H9 (cell line): ENCODE results near the gene AURKB. TPM values are rescaled to one million over a fixed set of nuclear protein-coding genes. Genes with fewer than 3 reads are reported as not detected.

Experiments used
- DNase-seq: peaks from one replicate; pipeline ENCODE4 v3.0.0-alpha.2; 2017
- H2AFZ ChIP-seq: one replicate; pipeline ENCODE4 v1.6.1; 2013; ENCODE audit warnings: mild to moderate bottlenecking, low read length, control low read depth, moderate library complexity
- H2AK5ac ChIP-seq: 2 replicates; pipeline ENCODE4 v1.6.1; 2013; ENCODE audit warnings: low read length, control low read depth, mixed read lengths; ENCODE audit not compliant: insufficient read length
- H2BK120ac ChIP-seq: one replicate; pipeline ENCODE4 v1.6.1; 2013; ENCODE audit warnings: low read depth, mild to moderate bottlenecking, low read length, control low read depth, inconsistent platforms; ENCODE audit not compliant: poor library complexity, severe bottlenecking
- H2BK12ac ChIP-seq: 2 replicates; pipeline ENCODE4 v1.6.1; 2013; ENCODE audit warnings: low read length, control low read depth, mixed read lengths, low read depth; ENCODE audit not compliant: insufficient read length
- H2BK15ac ChIP-seq: 2 replicates; pipeline ENCODE4 v1.6.1; 2013; ENCODE audit warnings: low read depth, low read length, control low read depth
- H2BK20ac ChIP-seq: one replicate; pipeline ENCODE4 v1.6.1; 2013; ENCODE audit warnings: low read depth, mild to moderate bottlenecking, low read length, control low read depth, inconsistent platforms; ENCODE audit not compliant: poor library complexity, severe bottlenecking
- H2BK5ac ChIP-seq: 2 replicates; pipeline ENCODE4 v1.6.1; 2013; ENCODE audit warnings: low read length, control low read depth, mixed read lengths; ENCODE audit not compliant: insufficient read length
- H3K14ac ChIP-seq: 2 replicates; pipeline ENCODE4 v1.6.1; 2013; ENCODE audit warnings: low read length, control low read depth; ENCODE audit not compliant: insufficient read depth
- H3K18ac ChIP-seq: 2 replicates; pipeline ENCODE4 v1.6.1; 2013; ENCODE audit warnings: low read depth, mild to moderate bottlenecking, mixed read lengths, low read length, control low read depth; ENCODE audit not compliant: insufficient read length
- H3K23ac ChIP-seq: 2 replicates; pipeline ENCODE4 v1.6.1; 2013; ENCODE audit warnings: low read length, control low read depth, mixed read lengths, low read depth; ENCODE audit not compliant: insufficient read length
- H3K23me2 ChIP-seq: 2 replicates; pipeline ENCODE4 v1.6.1; 2013; ENCODE audit warnings: low read depth, mild to moderate bottlenecking, mixed read lengths, low read length, control low read depth; ENCODE audit not compliant: insufficient read length, poor library complexity, severe bottlenecking
- H3K27ac ChIP-seq: 2 replicates; pipeline ENCODE4 v1.5.1; 2013; ENCODE audit warnings: low read length, control low read depth, mixed read lengths, low read depth; ENCODE audit not compliant: insufficient read length
- H3K27me3 ChIP-seq: 2 replicates; pipeline ENCODE4 v1.6.1; 2013; ENCODE audit warnings: low read length, control low read depth, inconsistent platforms; ENCODE audit not compliant: insufficient read depth
- H3K4ac ChIP-seq: 2 replicates; pipeline ENCODE4 v1.6.1; 2013; ENCODE audit warnings: low read depth, mild to moderate bottlenecking, control low read depth, inconsistent platforms, low read length, moderate library complexity
- H3K4me1 ChIP-seq: 2 replicates; pipeline ENCODE4 v1.6.1; 2013; ENCODE audit warnings: low read length, control low read depth, inconsistent platforms; ENCODE audit not compliant: insufficient read depth
- H3K4me2 ChIP-seq: 2 replicates; pipeline ENCODE4 v1.6.1; 2013; ENCODE audit warnings: low read length, control low read depth, mixed read lengths; ENCODE audit not compliant: insufficient read length, insufficient read depth
- H3K56ac ChIP-seq: 2 replicates; pipeline ENCODE4 v1.6.1; 2013; ENCODE audit warnings: low read depth, mild to moderate bottlenecking, mixed read lengths, low read length, control low read depth; ENCODE audit not compliant: insufficient read length
- H3K79me1 ChIP-seq: 2 replicates; pipeline ENCODE4 v1.6.1; 2013; ENCODE audit warnings: low read depth, mild to moderate bottlenecking, moderate library complexity, low read length, control low read depth, inconsistent platforms; ENCODE audit not compliant: insufficient read depth, poor library complexity, severe bottlenecking
- H3K79me2 ChIP-seq: 2 replicates; pipeline ENCODE4 v1.6.1; 2013; ENCODE audit warnings: low read length, control low read depth, inconsistent platforms; ENCODE audit not compliant: insufficient read depth
- H3K9ac ChIP-seq: 2 replicates; pipeline ENCODE4 v1.6.1; 2013; ENCODE audit warnings: low read length, control low read depth, mixed read lengths; ENCODE audit not compliant: insufficient read length; ENCODE audit errors: extremely low read depth
- H3K9me3 ChIP-seq: one replicate; pipeline ENCODE4 v1.6.1; 2013; ENCODE audit warnings: low read depth, low read length, inconsistent platforms; ENCODE audit not compliant: control insufficient read depth
- H3T11ph ChIP-seq: one replicate; pipeline ENCODE4 v1.6.1; 2013; ENCODE audit warnings: mild to moderate bottlenecking, low read length, control low read depth, inconsistent platforms
- H4K20me1 ChIP-seq: one replicate; pipeline ENCODE4 v1.6.1; 2013; ENCODE audit not compliant: control insufficient read depth, insufficient read length, insufficient read depth
- H4K5ac ChIP-seq: 2 replicates; pipeline ENCODE4 v1.6.1; 2013; ENCODE audit warnings: low read depth, mild to moderate bottlenecking, mixed read lengths, low read length, control low read depth; ENCODE audit not compliant: insufficient read length
- H4K8ac ChIP-seq: replicated peaks from 2 replicates; pipeline ENCODE4 v1.6.1; 2013; ENCODE audit warnings: low read length, control low read depth, mixed read lengths, low read depth; ENCODE audit not compliant: insufficient read length
- H4K91ac ChIP-seq: 2 replicates; pipeline ENCODE4 v1.6.1; 2013; ENCODE audit warnings: low read depth, mild to moderate bottlenecking, moderate library complexity, mixed read lengths, low read length, control low read depth; ENCODE audit not compliant: insufficient read length
- H3K27ac Mint-ChIP-seq, 3 experiments: 2 replicates in 2 of 3; 3 replicates in 1 of 3; pipeline ENCODE4 v1.8.0; 2020 to 2021; ENCODE audit warnings: mixed read lengths in 3 of 3, mild to moderate bottlenecking in 1 of 3, moderate library complexity in 1 of 3
- H3K27me3 Mint-ChIP-seq: 2 replicates; pipeline ENCODE4 v1.8.0; 2021; ENCODE audit warnings: low read depth, mild to moderate bottlenecking, moderate library complexity, mixed read lengths
- H3K36me3 Mint-ChIP-seq, 3 experiments: 2 replicates in 2 of 3; 3 replicates in 1 of 3; pipeline ENCODE4 v1.8.0; 2020 to 2021; ENCODE audit warnings: low read depth in 3 of 3, mixed read lengths in 3 of 3; ENCODE audit not compliant: insufficient read depth in 1 of 3
- H3K4me1 Mint-ChIP-seq, 2 experiments: 2 replicates each; pipeline ENCODE4 v1.8.0; 2020; ENCODE audit warnings: mixed read lengths in 2 of 2
- H3K4me3 Mint-ChIP-seq, 2 experiments: 2 replicates in 1 of 2; 3 replicates in 1 of 2; pipeline ENCODE4 v1.8.0; 2020 to 2021; ENCODE audit warnings: mild to moderate bottlenecking in 2 of 2, mixed read lengths in 2 of 2, moderate library complexity in 1 of 2
- H3K9me3 Mint-ChIP-seq, 2 experiments: 2 replicates in 1 of 2; 3 replicates in 1 of 2; pipeline ENCODE4 v1.8.0; 2020; ENCODE audit warnings: mild to moderate bottlenecking in 2 of 2, mixed read lengths in 2 of 2, moderate library complexity in 1 of 2
- CTCF ChIP-seq: fragments of 200-600 bp; sonication (generic); conservative IDR thresholded peaks from 3 replicates; pipeline ENCODE4 v1.8.0; 2021; ENCODE audit warnings: antibody characterized with exemption, mild to moderate bottlenecking
- WGBS: extraction: QIAGEN DNeasy Blood & Tissue Kit; methylation state at CpG from one replicate; pipeline ENCODE4 v1.1.7; 2013; ENCODE audit warnings: missing lambda C conversion rate, low lambda C conversion rate, mixed read lengths; ENCODE audit not compliant: insufficient read length; ENCODE audit errors: extremely low coverage; 5-methylcytosine and 5-hydroxymethylcytosine counted together
- total RNA-seq: library from RNA; stranded (reverse); gene quantifications from 2 replicates; pipeline ENCODE4 v1.2.1, GENCODE V29; 2021

AURKB gene
- total RNA-seq, 1 experiment from 2014 or later: 171 TPM

DNA sequence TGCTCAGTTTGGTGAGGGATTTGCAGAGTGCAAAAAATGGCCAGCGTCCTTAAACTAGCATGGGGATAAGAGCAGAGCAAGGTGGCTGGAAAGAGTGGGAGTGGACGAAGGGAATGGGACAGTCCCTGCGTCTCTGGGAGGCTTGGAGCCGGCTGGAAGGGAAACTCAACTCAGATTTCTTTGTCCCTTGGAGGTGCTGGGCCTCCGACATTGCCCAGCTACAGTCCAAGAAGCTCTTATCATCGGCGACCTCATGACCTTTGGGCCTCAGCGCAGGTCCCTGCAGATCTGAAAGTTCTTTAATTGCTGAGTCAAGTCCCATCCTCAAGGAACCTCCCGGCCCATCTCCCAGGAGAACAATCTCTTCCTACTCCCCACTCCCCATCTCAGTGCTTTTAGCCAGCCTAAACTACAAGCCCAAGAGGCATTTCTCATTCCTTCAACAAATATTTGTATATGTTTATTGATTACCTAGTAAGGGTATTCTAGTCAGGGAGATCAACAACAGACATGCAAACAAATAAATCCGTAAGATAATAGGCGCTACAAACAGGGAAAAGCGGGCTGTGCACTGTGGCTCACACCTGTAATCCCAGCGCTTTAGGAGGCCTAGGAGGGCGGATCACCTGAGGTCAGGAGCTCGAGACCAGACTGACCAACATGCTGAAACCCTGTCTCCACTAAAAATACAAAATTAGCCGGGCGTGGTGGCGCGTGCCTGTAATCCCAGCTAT is 33.2 kb downstream of the AURKB start:
- no peak for TF ChIP-seq CTCF
- no peaks in the 10 kb centered on the region for H3K9me3 ChIP-seq
- DNase-seq: no peak
- peak overlapping the region; percentile 76 for H3K18ac ChIP-seq
- H3K4me1 ChIP-seq: peaks cover 5% of the 10 kb centered on the region; the same call in 1 of the 2 replicates
- H3K9me3 Mint-ChIP-seq: no peaks in the 10 kb centered on the region; a peak in 1 of 5 replicates
- no peaks in the 10 kb centered on the region for H3K79me2 ChIP-seq
- peak overlapping the region; percentile 92; the same call in 1 of the 2 replicates for H3K14ac ChIP-seq
- no CpG with 5 or more reads among the region's 19 CpGs for WGBS
- no peak overlapping the region for H2BK20ac ChIP-seq
- H3K27ac ChIP-seq: no peak overlapping the region
- no peak overlapping the region for H2AFZ ChIP-seq
- H3K79me1 ChIP-seq: no peaks in the 10 kb centered on the region
- H3T11ph ChIP-seq: no peak overlapping the region
- H3K27me3 ChIP-seq: no peaks in the 10 kb centered on the region
- H3K4me1 Mint-ChIP-seq: peaks cover 26 to 28% of the 10 kb centered on the region in 2 experiments
- H3K4me3 Mint-ChIP-seq: peak overlapping the region; percentile 89 to 93
- no peaks in the 10 kb centered on the region for H4K20me1 ChIP-seq
- no peak overlapping the region for H3K56ac ChIP-seq
- H3K27ac Mint-ChIP-seq: peak overlapping the region; percentile 27 to 95 (median 73); a peak in 3 of 7 replicates
- H3K4me2 ChIP-seq: peak overlapping the region; percentile 55
- no peaks in the 10 kb centered on the region; a peak in 1 of 7 replicates for H3K36me3 Mint-ChIP-seq
- H3K9ac ChIP-seq: peak overlapping the region; percentile 82
- no peak overlapping the region for H2BK12ac ChIP-seq
- no peaks in the 10 kb centered on the region for H3K27me3 Mint-ChIP-seq
- H4K8ac ChIP-seq: no peak overlapping the region
- no peak overlapping the region for H2BK5ac ChIP-seq
- H2BK120ac ChIP-seq: no peak overlapping the region
- no peak overlapping the region for H4K91ac ChIP-seq
- no peak overlapping the region for H2BK15ac ChIP-seq
- H4K5ac ChIP-seq: no peak overlapping the region
- no peak overlapping the region for H3K23ac ChIP-seq
- no peak overlapping the region for H2AK5ac ChIP-seq
- H3K23me2 ChIP-seq: peaks cover 10% of the 10 kb centered on the region
- H3K4ac ChIP-seq: no peak overlapping the region
